Measurements from ENCODE around the gene ILRUN. TPM values are rescaled to one million over a fixed set of nuclear protein-coding genes. Genes with fewer than 3 reads are reported as not detected.

The ILRUN gene
- total and polyA plus RNA-seq, 9 of the 15 experiments (the other 6 are each of a cell fraction or from before 2014, with no cell fraction given), result 24.9 to 78.9 (median 53.4) TPM

DNA sequence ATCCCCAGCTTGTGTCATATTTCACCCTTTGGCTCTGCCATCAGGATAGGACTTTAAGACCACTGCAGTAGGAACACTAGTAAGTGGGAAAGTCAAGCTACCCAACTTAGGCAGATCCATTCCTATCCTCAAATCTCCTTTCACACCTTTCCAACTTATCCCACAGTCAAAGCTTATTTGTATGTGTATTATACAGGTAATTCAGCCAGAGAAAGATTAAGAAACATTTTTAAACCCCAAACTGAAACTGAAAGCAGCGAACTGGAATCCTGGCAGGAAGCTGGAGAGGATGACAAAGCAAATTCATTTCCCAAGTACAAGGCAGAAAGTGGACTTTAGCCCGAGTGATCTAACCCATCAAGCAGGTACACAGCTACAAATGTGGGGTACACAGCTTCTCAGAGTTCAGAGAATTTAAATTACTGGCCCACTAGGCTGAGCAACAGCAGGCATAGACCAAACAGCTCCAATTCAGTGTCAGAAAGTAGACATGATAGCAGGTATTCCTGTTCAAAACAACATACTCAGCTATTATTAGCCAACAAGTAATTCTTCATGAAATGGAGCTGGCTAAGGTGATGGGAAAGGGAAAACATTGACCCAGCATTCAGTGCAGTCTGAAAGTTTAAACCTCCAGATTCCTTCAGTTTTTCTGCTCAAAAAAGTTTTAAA lies 39.1 kb downstream of the ILRUN start (continued):
- TF ChIP-seq, protein P1, sequence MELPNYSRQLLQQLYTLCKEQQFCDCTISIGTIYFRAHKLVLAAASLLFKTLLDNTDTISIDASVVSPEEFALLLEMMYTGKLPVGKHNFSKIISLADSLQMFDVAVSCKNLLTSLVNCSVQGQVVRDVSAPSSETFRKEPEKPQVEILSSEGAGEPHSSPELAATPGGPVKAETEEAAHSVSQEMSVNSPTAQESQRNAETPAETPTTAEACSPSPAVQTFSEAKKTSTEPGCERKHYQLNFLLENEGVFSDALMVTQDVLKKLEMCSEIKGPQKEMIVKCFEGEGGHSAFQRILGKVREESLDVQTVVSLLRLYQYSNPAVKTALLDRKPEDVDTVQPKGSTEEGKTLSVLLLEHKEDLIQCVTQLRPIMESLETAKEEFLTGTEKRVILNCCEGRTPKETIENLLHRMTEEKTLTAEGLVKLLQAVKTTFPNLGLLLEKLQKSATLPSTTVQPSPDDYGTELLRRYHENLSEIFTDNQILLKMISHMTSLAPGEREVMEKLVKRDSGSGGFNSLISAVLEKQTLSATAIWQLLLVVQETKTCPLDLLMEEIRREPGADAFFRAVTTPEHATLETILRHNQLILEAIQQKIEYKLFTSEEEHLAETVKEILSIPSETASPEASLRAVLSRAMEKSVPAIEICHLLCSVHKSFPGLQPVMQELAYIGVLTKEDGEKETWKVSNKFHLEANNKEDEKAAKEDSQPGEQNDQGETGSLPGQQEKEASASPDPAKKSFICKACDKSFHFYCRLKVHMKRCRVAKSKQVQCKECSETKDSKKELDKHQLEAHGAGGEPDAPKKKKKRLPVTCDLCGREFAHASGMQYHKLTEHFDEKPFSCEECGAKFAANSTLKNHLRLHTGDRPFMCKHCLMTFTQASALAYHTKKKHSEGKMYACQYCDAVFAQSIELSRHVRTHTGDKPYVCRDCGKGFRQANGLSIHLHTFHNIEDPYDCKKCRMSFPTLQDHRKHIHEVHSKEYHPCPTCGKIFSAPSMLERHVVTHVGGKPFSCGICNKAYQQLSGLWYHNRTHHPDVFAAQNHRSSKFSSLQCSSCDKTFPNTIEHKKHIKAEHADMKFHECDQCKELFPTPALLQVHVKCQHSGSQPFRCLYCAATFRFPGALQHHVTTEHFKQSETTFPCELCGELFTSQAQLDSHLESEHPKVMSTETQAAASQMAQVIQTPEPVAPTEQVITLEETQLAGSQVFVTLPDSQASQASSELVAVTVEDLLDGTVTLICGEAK (IDR thresholded peaks at IDR 0.05), result no peak
- TF ChIP-seq, protein P1 (CRISPR knock-in tag; IDR thresholded peaks at IDR 0.05), result no peak
- TF ChIP-seq EP400 (IDR thresholded peaks at IDR 0.05) (peak; percentile 33; the same call in 1 of the 2 replicates), ZNF175 (CRISPR knock-in tag; IDR thresholded peaks at IDR 0.05; ENCODE audit: low read depth) (peak; percentile 40; the same call in 1 of the 2 replicates), JUND (IDR thresholded peaks at IDR 0.05; ENCODE audit: borderline replicate concordance, low read depth, low read length) (peak; percentile 8; the same call in 1 of the 2 replicates), JUND (tag; IDR thresholded peaks at IDR 0.05; ENCODE audit: borderline replicate concordance, low read depth, low read length) (no peak; the same call in 2 of the 3 replicates), FUS (optimal IDR thresholded peaks at IDR 0.05; ENCODE audit: low read depth, low read length) (no peak), FOXA1 (IDR thresholded peaks at IDR 0.05; ENCODE audit: borderline replicate concordance) (no peak), BMI1 (IDR thresholded peaks at IDR 0.05; ENCODE audit: low read length) (no peak), HLTF (IDR thresholded peaks at IDR 0.05) (no peak), ZNF212 (CRISPR knock-in tag; IDR thresholded peaks at IDR 0.05) (no peak), NFE2 (IDR thresholded peaks at IDR 0.05; ENCODE audit: low read depth) (peak; percentile 98), POU5F1 (IDR thresholded peaks at IDR 0.05; ENCODE audit: borderline replicate concordance, low read depth, low read length, partially characterized antibody) (no peak), ZNF324 (CRISPR knock-in tag; IDR thresholded peaks at IDR 0.05) (no peak), TARDBP (IDR thresholded peaks at IDR 0.05) (no peak), ZC3H4 (CRISPR knock-in tag; IDR thresholded peaks at IDR 0.05; ENCODE audit: borderline replicate concordance) (no peak), ELF2 (CRISPR knock-in tag; IDR thresholded peaks at IDR 0.05) (no peak), PTRF (tag; IDR thresholded peaks at IDR 0.05) (no peak), ZNF197 (CRISPR knock-in tag; IDR thresholded peaks at IDR 0.05; ENCODE audit: low read depth) (0 out of 2 replicates have a peak, but pooled peaks have one; percentile 31), ZNF134 (CRISPR knock-in tag; conservative IDR thresholded peaks at IDR 0.05) (no peak)
- TF ChIP-seq, protein P2, sequence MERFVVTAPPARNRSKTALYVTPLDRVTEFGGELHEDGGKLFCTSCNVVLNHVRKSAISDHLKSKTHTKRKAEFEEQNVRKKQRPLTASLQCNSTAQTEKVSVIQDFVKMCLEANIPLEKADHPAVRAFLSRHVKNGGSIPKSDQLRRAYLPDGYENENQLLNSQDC (CRISPR knock-in tag; IDR thresholded peaks at IDR 0.05), result no peak

Measured in K562 (cell line).